SJSA1 (cell line): ENCODE measurements around the gene DLG5. TPM values are rescaled to one million over a fixed set of nuclear protein-coding genes. Genes with fewer than 3 reads are reported as not detected.

Experiments
- DNase-seq, 2 experiments: peaks; one replicate each; pipeline ENCODE4 v3.0.0-alpha.2; 2015 to 2020; ENCODE audit warnings: low spot score in 2 of 2, low read depth in 1 of 2
- H3K27ac ChIP-seq: fragments of 250-450 bp; sonication (Bioruptor Pico); 2 replicates; pipeline ENCODE4 v1.5.1; 2020; ENCODE audit warnings: mild to moderate bottlenecking, moderate library complexity
- H3K27me3 ChIP-seq: fragments of 250-450 bp; sonication (Bioruptor Pico); replicated peaks from 2 replicates; pipeline ENCODE4 v1.5.1; 2020; ENCODE audit warnings: mild to moderate bottlenecking, moderate library complexity
- H3K36me3 ChIP-seq: fragments of 250-450 bp; sonication (Bioruptor Pico); 2 replicates; pipeline ENCODE4 v1.5.1; 2020; ENCODE audit warnings: mild to moderate bottlenecking
- H3K4me1 ChIP-seq: fragments of 250-450 bp; sonication (Bioruptor Pico); replicated peaks from 2 replicates; pipeline ENCODE4 v1.6.1; 2021; ENCODE audit warnings: mild to moderate bottlenecking
- H3K4me3 ChIP-seq: fragments of 250-450 bp; sonication (Bioruptor Pico); 2 replicates; pipeline ENCODE4 v1.5.1; 2020; ENCODE audit warnings: mild to moderate bottlenecking
- H3K9me3 ChIP-seq: fragments of 250-450 bp; sonication (Bioruptor Pico); replicated peaks from 2 replicates; pipeline ENCODE4 v1.5.1; 2020; ENCODE audit warnings: mild to moderate bottlenecking
- total RNA-seq: library from RNA; depleted of rRNA; stranded (reverse); fragments of >200 nt; shearing (Covaris generic); gene quantifications from 2 replicates; pipeline ENCODE4 v1.2.3, GENCODE V29; 2014

DLG5 gene
- total RNA-seq, 1 experiment from 2014 or later = 27.6 TPM

DNA sequence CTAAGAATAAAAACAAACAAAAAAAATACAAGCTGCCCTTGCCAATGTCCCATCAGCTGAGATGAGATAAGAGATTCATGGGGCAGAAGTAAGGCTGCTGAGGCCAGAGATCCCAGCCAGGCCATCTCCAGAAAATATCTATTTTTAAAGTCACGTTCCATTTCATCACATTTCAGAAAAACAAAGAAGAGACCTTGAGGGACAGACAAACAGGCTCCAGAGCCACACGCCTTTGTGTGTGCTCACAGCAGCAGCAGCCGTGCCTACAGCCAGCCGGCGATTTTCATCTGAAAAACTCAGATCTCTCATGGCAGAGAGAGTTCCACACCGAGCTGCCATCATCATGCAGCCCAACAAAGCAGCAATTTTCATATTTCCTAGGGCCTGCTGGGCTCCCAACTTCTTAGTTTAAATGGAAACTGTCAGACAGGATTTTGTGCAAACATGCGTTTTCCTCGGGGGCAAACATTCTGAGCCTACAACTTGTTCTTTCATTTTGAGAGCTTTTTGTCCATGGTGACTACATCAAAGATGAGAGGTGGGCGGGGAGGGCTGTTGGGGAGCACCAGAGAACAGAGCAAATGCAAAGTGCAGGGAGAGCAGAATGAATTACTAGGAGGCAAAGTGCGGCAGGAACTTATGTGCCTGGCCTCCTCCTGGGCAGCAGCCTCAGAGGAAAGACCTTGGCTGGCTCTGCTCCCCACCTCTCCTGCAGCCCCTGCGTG is 38.8 kb downstream of the DLG5 start:
- no peak overlapping the region for H3K4me3 ChIP-seq
- no peaks in the 10 kb centered on the region; the same call in 1 of the 2 replicates for H3K36me3 ChIP-seq
- no peaks in the 10 kb centered on the region for H3K27me3 ChIP-seq
- no peaks in the 10 kb centered on the region for H3K9me3 ChIP-seq
- DNase-seq = no peak
- H3K4me1 ChIP-seq = no peaks in the 10 kb centered on the region
- no peak overlapping the region for H3K27ac ChIP-seq

DNA sequence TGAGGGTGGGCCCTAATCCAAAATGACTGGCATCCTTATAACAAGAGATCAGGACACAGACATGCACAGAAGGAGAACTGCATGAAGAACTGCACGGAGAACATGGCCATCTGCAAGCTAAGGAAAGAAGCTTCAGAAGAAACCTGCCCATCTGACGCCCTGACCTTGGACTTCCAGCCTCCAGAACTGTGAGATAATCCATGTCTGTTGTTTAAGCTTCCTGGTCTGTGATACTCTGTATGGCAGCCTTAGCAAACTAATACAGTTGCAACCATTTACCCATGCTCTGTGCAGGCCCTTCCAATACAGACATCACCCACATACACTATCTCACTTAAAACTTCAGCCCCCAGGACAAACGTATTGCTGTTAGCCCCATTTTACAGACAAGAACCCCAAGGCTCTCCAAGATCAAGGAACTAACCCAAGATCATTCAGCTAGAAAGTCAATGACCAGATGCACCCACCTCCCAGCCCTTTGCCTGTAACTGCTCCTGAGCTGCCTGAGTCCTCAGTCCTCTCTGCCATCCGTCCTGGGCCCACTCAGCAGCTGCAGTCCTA is 39.7 kb downstream of the DLG5 start:
- DNase-seq = no peak
- H3K4me1 ChIP-seq = no peaks in the 10 kb centered on the region
- H3K9me3 ChIP-seq = no peaks in the 10 kb centered on the region
- H3K36me3 ChIP-seq = no peaks in the 10 kb centered on the region; the same call in 1 of the 2 replicates
- H3K4me3 ChIP-seq = no peak overlapping the region
- no peaks in the 10 kb centered on the region for H3K27me3 ChIP-seq
- no peak overlapping the region for H3K27ac ChIP-seq

DNA sequence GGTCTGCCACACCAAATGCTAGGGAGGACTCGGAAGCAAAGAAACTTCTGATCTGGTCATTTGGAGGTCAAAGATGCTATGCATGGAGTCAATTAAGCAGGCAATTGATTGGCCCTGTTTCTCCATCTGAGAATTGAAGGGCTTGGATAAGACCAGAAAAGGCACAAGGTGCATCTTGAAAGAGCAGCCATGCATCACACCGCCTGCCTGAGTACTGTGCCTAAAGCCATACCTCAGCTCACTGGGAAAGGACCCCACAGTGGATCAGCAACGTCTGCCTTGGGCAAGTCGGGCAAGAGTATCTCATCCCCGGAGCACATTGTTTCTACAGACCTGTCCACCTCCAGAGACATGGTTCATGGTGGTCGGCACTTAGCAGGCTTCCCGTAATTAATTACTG is 42.4 kb downstream of the DLG5 start:
- no peaks in the 10 kb centered on the region for H3K4me1 ChIP-seq
- H3K9me3 ChIP-seq = no peaks in the 10 kb centered on the region
- no peak overlapping the region for H3K27ac ChIP-seq
- H3K36me3 ChIP-seq = no peaks in the 10 kb centered on the region; the same call in 1 of the 2 replicates
- H3K27me3 ChIP-seq = no peaks in the 10 kb centered on the region
- H3K4me3 ChIP-seq = no peak overlapping the region
- DNase-seq = no peak

DNA sequence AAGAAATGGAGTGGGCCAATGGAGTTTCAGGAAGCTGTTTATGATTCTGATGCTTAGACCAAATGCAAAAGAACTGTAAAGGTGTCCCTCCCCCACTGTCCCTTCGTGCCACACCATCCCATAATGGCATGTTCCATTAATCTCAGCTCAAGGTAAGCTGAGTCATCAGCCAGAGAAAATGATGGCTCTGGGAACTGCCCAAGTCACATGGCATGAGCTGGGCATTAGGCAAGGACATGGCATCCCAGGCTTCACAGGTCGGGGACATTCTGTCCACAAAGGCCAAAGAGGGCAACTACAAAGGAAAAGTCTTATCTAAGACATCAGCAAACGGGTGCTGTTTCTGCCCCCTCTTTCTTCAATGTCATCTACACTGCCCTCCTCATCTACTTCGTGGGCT is 44.9 kb downstream of the DLG5 start:
- H3K27ac ChIP-seq = no peak overlapping the region
- no peaks in the 10 kb centered on the region for H3K27me3 ChIP-seq
- H3K4me1 ChIP-seq = no peaks in the 10 kb centered on the region
- H3K9me3 ChIP-seq = no peaks in the 10 kb centered on the region
- no peak for DNase-seq
- H3K4me3 ChIP-seq = no peak overlapping the region
- H3K36me3 ChIP-seq = no peaks in the 10 kb centered on the region; the same call in 1 of the 2 replicates

DNA sequence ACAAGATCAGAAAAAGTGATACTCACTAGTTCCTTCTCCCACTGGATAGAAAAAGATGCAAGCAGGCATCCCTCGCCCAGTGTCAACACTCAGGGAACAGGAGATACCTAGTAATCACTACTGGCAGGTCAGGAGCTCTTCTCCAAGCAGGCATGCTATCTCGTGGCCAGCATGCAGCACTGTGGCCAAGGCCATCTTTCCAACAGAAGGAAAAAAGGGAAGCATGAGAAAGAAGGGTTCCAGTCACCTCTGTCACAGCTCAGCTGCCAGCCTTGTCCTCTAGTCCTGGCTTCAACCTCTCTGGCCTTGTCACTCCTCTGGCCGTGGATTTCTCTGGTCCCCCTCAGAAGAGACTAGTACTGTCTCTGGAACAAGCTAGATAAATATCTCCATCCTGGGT is 45.3 kb downstream of the DLG5 start:
- no peaks in the 10 kb centered on the region for H3K9me3 ChIP-seq
- H3K27ac ChIP-seq = no peak overlapping the region
- no peak overlapping the region for H3K4me3 ChIP-seq
- no peaks in the 10 kb centered on the region for H3K4me1 ChIP-seq
- H3K27me3 ChIP-seq = no peaks in the 10 kb centered on the region
- DNase-seq = no peak
- no peaks in the 10 kb centered on the region; the same call in 1 of the 2 replicates for H3K36me3 ChIP-seq

DNA sequence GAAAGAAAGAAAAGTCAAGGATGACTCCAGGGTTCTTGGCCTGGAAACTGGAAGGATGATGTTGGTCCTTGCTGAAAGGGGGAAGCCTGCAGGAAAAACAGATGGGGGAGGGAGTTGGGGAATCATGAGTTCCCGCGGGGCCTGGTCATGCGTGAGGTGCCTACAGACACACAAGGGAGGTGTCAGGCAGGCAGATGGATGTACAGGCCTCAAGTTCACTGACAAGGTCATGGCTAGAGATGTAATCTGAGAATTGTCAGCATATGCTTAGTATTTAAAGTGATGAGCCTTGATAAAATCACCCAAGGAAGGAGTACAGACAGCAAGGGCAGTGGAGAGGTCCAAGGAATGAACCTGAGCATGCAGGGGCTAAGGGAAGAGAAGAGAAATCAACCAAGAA is 46.8 kb downstream of the DLG5 start:
- no peak overlapping the region for H3K4me3 ChIP-seq
- no peaks in the 10 kb centered on the region for H3K27me3 ChIP-seq
- no peak for DNase-seq
- peaks cover 7% of the 10 kb centered on the region for H3K4me1 ChIP-seq
- H3K9me3 ChIP-seq = no peaks in the 10 kb centered on the region
- no peak overlapping the region for H3K27ac ChIP-seq
- no peaks in the 10 kb centered on the region; the same call in 1 of the 2 replicates for H3K36me3 ChIP-seq

DNA sequence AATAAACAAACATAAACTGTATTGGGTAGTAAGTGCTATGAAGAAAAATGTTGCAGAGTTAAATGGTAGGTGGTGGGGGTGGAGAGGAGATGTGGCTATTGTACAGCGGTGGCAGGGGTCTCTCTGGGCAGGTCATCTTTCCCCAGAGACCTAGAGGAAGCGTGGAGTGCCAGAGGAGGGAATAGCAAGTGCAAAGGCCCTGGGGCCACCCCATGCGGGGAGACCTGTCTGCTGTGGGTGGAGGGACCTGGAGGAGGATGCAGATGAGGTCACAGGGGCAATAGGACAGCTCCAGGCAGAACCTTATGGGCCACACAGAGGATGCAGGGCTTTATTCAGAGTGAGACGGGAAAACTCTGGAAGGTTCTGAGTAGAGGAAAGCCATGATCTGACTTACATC is 47.5 kb downstream of the DLG5 start:
- no peak overlapping the region for H3K27ac ChIP-seq
- no peaks in the 10 kb centered on the region; the same call in 1 of the 2 replicates for H3K36me3 ChIP-seq
- no peak for DNase-seq
- H3K27me3 ChIP-seq = no peaks in the 10 kb centered on the region
- H3K4me3 ChIP-seq = no peak overlapping the region
- peaks cover 14% of the 10 kb centered on the region for H3K4me1 ChIP-seq
- no peaks in the 10 kb centered on the region for H3K9me3 ChIP-seq

DNA sequence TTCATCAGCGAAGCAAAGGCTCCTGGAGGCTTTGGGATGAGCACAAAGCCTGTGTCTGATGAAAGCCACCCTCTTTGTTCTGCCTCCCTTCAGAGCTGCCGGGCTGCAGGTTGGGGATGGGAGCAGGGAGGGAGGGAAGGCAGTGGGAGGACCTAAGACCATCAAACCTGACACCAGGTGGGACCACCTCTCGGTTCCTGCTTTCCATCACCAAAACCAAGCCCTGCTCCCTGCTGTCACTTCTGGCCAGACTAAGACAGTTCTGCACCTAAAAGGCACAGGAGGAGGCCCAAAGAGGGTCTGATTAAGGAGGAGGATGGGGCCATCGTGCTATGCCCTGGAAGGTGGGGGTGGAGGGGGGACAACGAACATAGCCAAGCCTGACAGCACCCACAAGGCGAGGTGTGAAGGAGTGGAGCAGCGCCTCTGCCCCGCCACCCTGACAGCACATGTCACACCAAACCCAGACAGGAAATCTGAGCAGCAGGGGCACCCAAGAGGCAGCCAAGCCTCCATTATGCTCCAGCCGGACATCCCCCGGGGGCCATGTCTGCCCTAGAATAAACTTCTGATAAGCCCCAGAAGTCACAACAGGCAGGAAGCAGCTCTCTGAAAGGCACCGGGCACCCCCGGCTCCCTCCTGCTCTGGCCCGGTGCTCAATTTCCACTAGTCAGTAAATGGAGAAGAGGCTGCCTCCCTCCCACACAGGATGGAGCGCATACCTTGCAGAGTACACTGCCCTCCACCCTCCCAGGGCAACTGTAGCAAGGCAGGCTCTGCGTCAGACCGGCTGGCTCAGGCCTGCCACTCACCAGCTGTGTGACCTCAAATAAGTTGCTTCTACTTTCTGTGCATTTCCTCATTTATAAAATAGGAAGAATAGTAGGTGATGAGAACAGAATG is 48.9 kb downstream of the DLG5 start:
- no peaks in the 10 kb centered on the region; the same call in 1 of the 2 replicates for H3K36me3 ChIP-seq
- no peak for DNase-seq
- H3K9me3 ChIP-seq = no peaks in the 10 kb centered on the region
- no peak overlapping the region for H3K27ac ChIP-seq
- H3K27me3 ChIP-seq = no peaks in the 10 kb centered on the region
- H3K4me3 ChIP-seq = no peak overlapping the region
- H3K4me1 ChIP-seq = peaks cover 25% of the 10 kb centered on the region

DNA sequence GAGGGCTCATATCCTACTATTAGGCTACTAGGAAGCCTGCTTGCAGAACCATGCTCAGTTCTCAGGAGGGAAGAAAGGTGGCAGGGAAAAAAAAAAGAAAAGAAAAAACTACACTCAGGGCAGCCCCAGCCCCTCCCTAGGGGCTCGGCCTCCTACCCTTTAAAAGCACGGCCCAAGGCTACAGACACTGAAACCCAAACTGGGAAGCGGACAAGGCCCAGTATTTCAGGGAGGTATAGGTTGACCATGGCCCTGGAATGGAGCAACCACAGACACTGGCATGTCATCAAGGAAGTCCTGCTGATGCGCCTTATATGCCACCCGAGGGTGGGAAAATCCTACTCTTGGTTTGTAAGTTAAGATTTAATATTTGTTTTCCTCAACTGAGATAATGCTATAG is 50.8 kb downstream of the DLG5 start:
- peaks cover 25% of the 10 kb centered on the region for H3K4me1 ChIP-seq
- no peaks in the 10 kb centered on the region; the same call in 1 of the 2 replicates for H3K36me3 ChIP-seq
- no peak for DNase-seq
- no peak overlapping the region for H3K27ac ChIP-seq
- no peak overlapping the region for H3K4me3 ChIP-seq
- no peaks in the 10 kb centered on the region for H3K27me3 ChIP-seq
- no peaks in the 10 kb centered on the region for H3K9me3 ChIP-seq

DNA sequence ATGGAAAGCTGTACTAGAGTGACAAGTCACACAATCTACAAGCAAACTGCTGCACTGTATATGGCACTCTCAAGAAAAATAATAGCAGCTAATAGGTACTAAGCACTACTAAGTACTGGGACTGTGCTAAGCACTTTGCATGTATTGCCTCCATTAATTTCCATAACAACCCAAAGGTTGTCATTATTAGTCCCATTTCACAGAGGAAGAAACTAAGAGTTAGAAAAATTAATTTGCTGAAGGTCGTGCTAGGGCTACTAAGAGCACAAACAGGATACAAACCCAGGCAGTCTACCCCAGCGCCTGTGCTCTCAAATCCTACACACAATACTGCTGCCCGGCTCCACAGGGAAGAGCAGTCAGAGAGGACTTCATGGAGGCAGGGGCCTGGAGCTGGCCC is 51.7 kb downstream of the DLG5 start:
- Histone ChIP-seq H3K4me1 (peaks cover 29% of the 10 kb centered on the region), H3K4me3 (no peak overlapping the region), H3K36me3 (no peaks in the 10 kb centered on the region; the same call in 1 of the 2 replicates), H3K27me3 (no peaks in the 10 kb centered on the region), H3K9me3 (no peaks in the 10 kb centered on the region), H3K27ac (no peak overlapping the region)
- DNase-seq = no peak

DNA sequence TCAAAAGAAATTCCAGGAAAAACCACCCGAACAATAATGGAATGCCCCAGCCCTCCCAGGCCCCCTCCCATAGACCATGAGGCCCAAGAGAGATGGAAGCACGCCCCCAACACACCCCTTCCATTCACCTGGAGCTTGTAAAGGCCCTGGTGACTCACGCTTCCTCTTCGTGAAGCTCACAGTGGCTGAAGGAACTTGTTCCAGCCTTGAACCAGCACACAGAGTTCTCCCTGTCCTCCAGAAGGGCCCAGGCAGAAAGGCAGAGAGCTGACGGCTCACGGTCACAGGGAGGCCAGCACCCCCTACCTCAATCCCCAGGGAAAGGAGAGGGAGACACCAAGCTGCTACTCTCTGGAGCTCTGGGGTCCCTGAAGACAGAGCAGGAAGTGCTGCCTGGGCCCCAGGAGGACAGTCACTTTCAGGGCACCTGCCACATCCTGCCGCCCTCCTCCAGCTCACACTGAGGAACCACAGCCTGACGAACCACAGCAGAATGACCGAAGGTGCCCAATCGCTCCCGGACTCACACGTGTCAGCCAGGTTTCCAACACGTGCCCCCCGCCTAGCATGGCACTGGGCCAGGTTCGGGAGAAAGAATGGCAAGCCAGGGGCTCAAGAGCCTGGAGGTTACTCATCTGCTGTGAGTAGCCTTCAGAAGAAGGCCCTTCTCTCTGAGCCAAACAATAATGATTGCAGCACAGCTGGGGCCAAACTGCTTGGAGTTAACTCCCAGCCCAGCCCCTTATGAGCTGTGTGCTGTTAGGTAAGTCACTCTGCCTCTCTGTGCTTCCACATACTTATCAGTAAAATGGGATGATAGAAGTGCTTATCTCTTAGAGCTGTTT is 52.8 kb downstream of the DLG5 start:
- peak overlapping the region; percentile 41 for H3K27ac ChIP-seq
- DNase-seq = peak; percentile 52 to 70
- H3K27me3 ChIP-seq = no peaks in the 10 kb centered on the region
- H3K36me3 ChIP-seq = no peaks in the 10 kb centered on the region; the same call in 1 of the 2 replicates
- H3K4me1 ChIP-seq = peaks cover 29% of the 10 kb centered on the region
- H3K4me3 ChIP-seq = no peak overlapping the region
- no peaks in the 10 kb centered on the region for H3K9me3 ChIP-seq

DNA sequence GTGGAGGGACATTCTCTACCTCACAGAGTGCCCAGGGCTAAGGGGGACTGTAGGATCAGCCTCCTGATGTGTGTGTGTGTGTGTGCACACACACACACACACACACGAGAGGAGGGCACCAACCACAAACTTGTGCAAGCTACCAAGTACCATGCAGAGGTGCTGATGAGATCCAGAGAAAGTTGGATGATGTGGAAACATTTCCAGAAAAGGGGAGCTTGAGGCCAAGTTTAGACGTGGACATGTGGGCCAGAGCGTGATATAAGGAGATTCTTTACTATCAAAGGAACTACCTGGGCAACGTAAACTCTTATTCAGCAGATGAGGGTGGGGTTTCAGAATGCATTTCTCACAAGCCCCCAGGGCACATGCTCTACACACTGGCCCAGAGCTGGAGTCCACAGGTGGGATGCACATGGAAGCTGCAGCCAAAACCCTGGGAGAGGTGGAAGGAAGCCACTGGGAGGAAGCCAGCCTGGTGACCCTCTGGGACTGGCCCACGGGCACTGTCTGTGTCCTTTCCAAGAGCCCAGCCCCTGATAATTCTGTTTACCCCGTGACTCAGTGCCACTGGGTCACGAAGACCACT is 53.5 kb downstream of the DLG5 start:
- Histone ChIP-seq H3K4me3 (no peak overlapping the region), H3K27ac (no peak overlapping the region)
- DNase-seq = no peak

More for the DNA sequence above, 53.5 kb downstream of the DLG5 start:
- H3K27me3 ChIP-seq = no peaks in the 10 kb centered on the region
- H3K36me3 ChIP-seq = peaks cover under 1% of the 10 kb centered on the region; the same call in 1 of the 2 replicates
- H3K9me3 ChIP-seq = no peaks in the 10 kb centered on the region
- H3K4me1 ChIP-seq = peaks cover 29% of the 10 kb centered on the region
